HepG2 (cell line): ENCODE data around the gene NTF3. TPM values are rescaled to one million over a fixed set of nuclear protein-coding genes. Genes with fewer than 3 reads are reported as not detected.

Experiments used
- ATAC-seq: fragments of 200-7000 bp; cut with Tn5 transposase; 3 replicates; pipeline ENCODE4 v1.9.1; 2020; ENCODE audit warnings: mild to moderate bottlenecking, moderate library complexity
- BruUV-seq: library from RNA; stranded (reverse); fragments of 400-500 nt; replicated peaks from 2 replicates; lab custom pipeline; 2021; lab: Mats Ljungman, UMichigan
- CTCF ChIA-PET: fragments of 300-600 bp; formaldehyde crosslinking; extraction: SDS; loops from one replicate; lab custom pipeline; 2021; ENCODE audit warnings: low total read pairs, inconsistent platforms, low intra/inter-chr PET ratio; lab: Yijun Ruan, JAX
- POLR2A ChIA-PET: fragments of 350-600 bp; sonication (Branson Sonifier 250); formaldehyde crosslinking; loops from one replicate; lab custom pipeline; 2020; ENCODE audit warnings: antibody characterized with exemption, inconsistent platforms; lab: Yijun Ruan, JAX
- DNase-seq: peaks from one replicate; pipeline ENCODE4 v3.0.0-alpha.2; 2015; ENCODE audit warnings: low spot score
- FAIRE-seq: peaks from 3 replicates; lab custom pipeline; 2011; peaks lifted over from hg19 to GRCh38; lab: Jason Lieb, UNC
- H2AFZ ChIP-seq: one replicate; pipeline ENCODE4 v1.6.1; 2011; ENCODE audit warnings: low read length, inconsistent platforms
- H3K27ac ChIP-seq: fragments of 300-600 bp; 3 replicates; pipeline ENCODE4 v1.8.0; 2011; ENCODE audit warnings: mixed run types, mild to moderate bottlenecking, mixed read lengths, low read length, inconsistent platforms; ENCODE audit not compliant: insufficient read depth; ENCODE audit errors: extremely low read length
- H3K27me3 ChIP-seq, 2 experiments: fragments of 200-600 bp in 1 of 2; 2 replicates in 1 of 2; 3 replicates in 1 of 2; pipeline versions ENCODE4 v1.6.0 to v1.8.0; 2011; ENCODE audit warnings: low read length in 2 of 2, mild to moderate bottlenecking in 2 of 2, moderate library complexity in 2 of 2, inconsistent platforms in 1 of 2; ENCODE audit not compliant: insufficient read depth in 2 of 2, control insufficient read depth in 1 of 2
- H3K36me3 ChIP-seq, 2 experiments: fragments of 200-600 bp in 1 of 2; replicated peaks in 1 of 2; 2 replicates in 1 of 2; 3 replicates in 1 of 2; pipeline versions ENCODE4 v1.5.1 to v1.8.0; 2011; ENCODE audit warnings: low read length in 2 of 2, inconsistent platforms in 1 of 2; ENCODE audit not compliant: insufficient read depth in 2 of 2, control insufficient read depth in 1 of 2
- H3K4me1 ChIP-seq: 2 replicates; pipeline ENCODE4 v1.5.1; 2012; ENCODE audit warnings: low read length, inconsistent platforms; ENCODE audit not compliant: insufficient read depth
- H3K4me2 ChIP-seq: 2 replicates; pipeline ENCODE4 v1.6.0; 2011; ENCODE audit warnings: low read depth, low read length, inconsistent platforms
- H3K4me3 ChIP-seq, 3 experiments: fragments of 200-600 bp in 1 of 3; sonication (generic), shearing (Covaris generic) in 1 of 3; replicated peaks in 1 of 3; 2 replicates each; pipeline ENCODE4 v1.5.1; 2011 to 2016; ENCODE audit warnings: low read length in 3 of 3, inconsistent platforms in 2 of 3, low read depth in 2 of 3, mild to moderate bottlenecking in 2 of 3, control low read depth in 1 of 3, mixed read lengths in 1 of 3; ENCODE audit not compliant: insufficient read depth in 1 of 3
- H3K79me2 ChIP-seq: one replicate; pipeline ENCODE4 v1.6.1; 2011; ENCODE audit warnings: low read length, inconsistent platforms; ENCODE audit not compliant: insufficient read depth
- H3K9ac ChIP-seq: 2 replicates; pipeline ENCODE4 v1.6.0; 2011; ENCODE audit warnings: mild to moderate bottlenecking, low read depth, low read length, inconsistent platforms; ENCODE audit not compliant: insufficient read depth
- H3K9me3 ChIP-seq: 2 replicates; pipeline ENCODE4 v1.5.1; 2012; ENCODE audit warnings: mild to moderate bottlenecking, low read length
- H4K20me1 ChIP-seq: 2 replicates; pipeline ENCODE4 v1.6.0; 2011; ENCODE audit warnings: inconsistent platforms, mild to moderate bottlenecking, low read length, moderate library complexity; ENCODE audit not compliant: insufficient read depth
- CEBPG ChIP-seq: IDR thresholded peaks from 2 replicates; pipeline ENCODE4 v1.6.1; 2016
- CENPT ChIP-seq: sonication (generic); formaldehyde crosslinking; IDR thresholded peaks from 2 replicates; pipeline ENCODE4 v1.8.0; 2022; ENCODE audit warnings: low read depth, mild to moderate bottlenecking, moderate library complexity, missing genetic modification reagents
- EHMT2 ChIP-seq: fragments of 200-600 bp; sonication (generic); IDR thresholded peaks from 2 replicates; pipeline ENCODE4 v1.7.0; 2017; ENCODE audit warnings: antibody characterized with exemption, low read depth, low read length, borderline replicate concordance
- GLI4 ChIP-seq: sonication (generic); formaldehyde crosslinking; IDR thresholded peaks from 2 replicates; pipeline ENCODE4 v1.5.1; 2020; ENCODE audit warnings: missing genetic modification reagents, mild to moderate bottlenecking, moderate library complexity, borderline replicate concordance
- KLF16 ChIP-seq, 2 experiments: sonication (generic) in 1 of 2; formaldehyde crosslinking in 1 of 2; IDR thresholded peaks; 2 replicates each; pipeline versions ENCODE4 v1.6.1 to v1.8.0; 2016 to 2023; ENCODE audit warnings: missing genetic modification reagents in 2 of 2, missing compliant biosample characterization in 1 of 2
- RELA ChIP-seq: sonication (generic); formaldehyde crosslinking; IDR thresholded peaks from 2 replicates; pipeline ENCODE4 v1.4.0; 2020; ENCODE audit warnings: missing genetic modification reagents
- RNF2 ChIP-seq: fragments of 450-650 bp; conservative IDR thresholded peaks from 2 replicates; pipeline ENCODE4 v1.6.1; 2016; ENCODE audit warnings: low read depth
- ZNF672 ChIP-seq: sonication (generic); formaldehyde crosslinking; IDR thresholded peaks from 2 replicates; pipeline ENCODE4 v1.8.1; 2022; ENCODE audit warnings: missing genetic modification reagents
- ZSCAN12 ChIP-seq: sonication (generic); formaldehyde crosslinking; IDR thresholded peaks from 2 replicates; pipeline ENCODE4 v1.9.0; 2021; ENCODE audit warnings: mild to moderate bottlenecking, missing genetic modification reagents
- ZSCAN25 ChIP-seq: sonication (generic); formaldehyde crosslinking; IDR thresholded peaks from 2 replicates; pipeline ENCODE4 v1.8.0; 2022; ENCODE audit warnings: mild to moderate bottlenecking, missing genetic modification reagents
- in situ Hi-C: cut with HindIII; loops from 2 replicates; pipeline ENCODE4 v1.10.0; 2017; ENCODE audit warnings: low pct_unique_long_range_greater_than_20kb; ENCODE audit not compliant: extremely low pct_ligation_motif_present
- intact Hi-C: fragments of 100-400 bp; cut with micrococcal nuclease; formaldehyde crosslinking; loops from one replicate; pipeline ENCODE4 v1.10.0; 2022; ENCODE audit not compliant: unreplicated experiment
- polyA plus RNA-seq, 8 experiments: library from polyadenylated mRNA; depleted of rRNA in 3 of 8; stranded (reverse) in 7 of 8; unstranded in 1 of 8; fragments of >200 nt; fragmentation: Illumina TruSeq in 4 of 8; extraction: Trizol in 4 of 8; gene quantifications; 2 replicates each; pipeline versions ENCODE4 v1.2.1 to v1.2.3, GENCODE V29; 2011 to 2016; ENCODE audit warnings: low read depth in 4 of 8, missing spikeins in 1 of 8, mixed read lengths in 1 of 8; ENCODE audit not compliant: insufficient read depth in 1 of 8
- total RNA-seq, 5 experiments: library from RNA; depleted of rRNA; stranded (reverse); fragments of >200 nt; fragmentation: Illumina TruSeq; extraction: Trizol; gene quantifications; 2 replicates each; pipeline ENCODE4 v1.2.3, GENCODE V29; 2016; ENCODE audit warnings: low read depth in 1 of 5
- TF ChIP-seq, protein P1 (sequence below): sonication (generic); formaldehyde crosslinking; IDR thresholded peaks from 2 replicates; pipeline ENCODE4 v1.9.0; 2022; ENCODE audit warnings: missing genetic modification reagents, mild to moderate bottlenecking, borderline replicate concordance
- TF ChIP-seq, protein P2 (sequence below): sonication (generic); formaldehyde crosslinking; IDR thresholded peaks from 2 replicates; pipeline ENCODE4 v1.8.0; 2022; ENCODE audit warnings: mild to moderate bottlenecking, missing genetic modification reagents, borderline replicate concordance
- TF ChIP-seq, protein P3 (sequence below): sonication (generic); formaldehyde crosslinking; IDR thresholded peaks from 2 replicates; pipeline ENCODE4 v1.5.1; 2020; ENCODE audit warnings: missing genetic modification reagents, mild to moderate bottlenecking, borderline replicate concordance
- TF ChIP-seq, protein P4 (sequence below): sonication (generic); formaldehyde crosslinking; IDR thresholded peaks from 2 replicates; pipeline ENCODE4 v1.4.0; 2020; ENCODE audit warnings: missing genetic modification reagents

NTF3 gene
- total and polyA plus RNA-seq, 2 of the 13 experiments (the other 11 are each of a cell fraction or from before 2014, with no cell fraction given): not detected

DNA sequence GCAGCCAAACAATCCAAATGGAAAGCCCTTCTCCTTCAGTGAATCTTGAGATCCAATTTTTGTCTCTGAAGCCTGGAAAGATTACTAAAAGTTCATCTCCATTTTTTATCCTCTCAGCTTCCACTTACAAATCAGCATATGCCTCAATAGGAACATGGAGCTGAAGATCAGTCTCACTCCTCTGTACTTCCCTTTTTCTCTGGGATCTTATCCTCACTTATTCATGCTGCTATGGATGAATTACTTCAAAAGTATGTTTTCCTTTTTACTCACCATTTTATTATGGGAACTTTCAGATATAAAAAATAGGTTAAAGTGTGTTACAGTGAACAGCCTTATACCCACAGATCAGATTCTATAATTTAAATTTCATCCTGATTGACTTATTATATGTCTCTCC, 14.4 kb upstream of the NTF3 start:
- no TSS peak for BruUV-seq
- intact Hi-C loops: no loop called here
- DNase-seq (no peak), FAIRE-seq (no peak), ATAC-seq (no peak)
- H3K4me2 ChIP-seq: no peak overlapping the region
- ChIA-PET POLR2A (no interaction called here), CTCF (no interaction called here)
- no peaks in the 10 kb centered on the region for H3K4me1 ChIP-seq
- no peaks in the 10 kb centered on the region for H3K36me3 ChIP-seq
- no peaks in the 10 kb centered on the region for H4K20me1 ChIP-seq
- H3K9ac ChIP-seq: no peak overlapping the region
- H3K79me2 ChIP-seq: no peaks in the 10 kb centered on the region
- H3K9me3 ChIP-seq: no peaks in the 10 kb centered on the region
- no peak overlapping the region for H2AFZ ChIP-seq
- in situ Hi-C loops: no loop called here
- no peak overlapping the region for H3K27ac ChIP-seq
- H3K4me3 ChIP-seq: no peak overlapping the region
- H3K27me3 ChIP-seq: no peaks in the 10 kb centered on the region
- TF ChIP-seq, protein P1, sequence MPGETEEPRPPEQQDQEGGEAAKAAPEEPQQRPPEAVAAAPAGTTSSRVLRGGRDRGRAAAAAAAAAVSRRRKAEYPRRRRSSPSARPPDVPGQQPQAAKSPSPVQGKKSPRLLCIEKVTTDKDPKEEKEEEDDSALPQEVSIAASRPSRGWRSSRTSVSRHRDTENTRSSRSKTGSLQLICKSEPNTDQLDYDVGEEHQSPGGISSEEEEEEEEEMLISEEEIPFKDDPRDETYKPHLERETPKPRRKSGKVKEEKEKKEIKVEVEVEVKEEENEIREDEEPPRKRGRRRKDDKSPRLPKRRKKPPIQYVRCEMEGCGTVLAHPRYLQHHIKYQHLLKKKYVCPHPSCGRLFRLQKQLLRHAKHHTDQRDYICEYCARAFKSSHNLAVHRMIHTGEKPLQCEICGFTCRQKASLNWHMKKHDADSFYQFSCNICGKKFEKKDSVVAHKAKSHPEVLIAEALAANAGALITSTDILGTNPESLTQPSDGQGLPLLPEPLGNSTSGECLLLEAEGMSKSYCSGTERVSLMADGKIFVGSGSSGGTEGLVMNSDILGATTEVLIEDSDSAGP (CRISPR knock-in tag): no peak
- TF ChIP-seq, protein P2, sequence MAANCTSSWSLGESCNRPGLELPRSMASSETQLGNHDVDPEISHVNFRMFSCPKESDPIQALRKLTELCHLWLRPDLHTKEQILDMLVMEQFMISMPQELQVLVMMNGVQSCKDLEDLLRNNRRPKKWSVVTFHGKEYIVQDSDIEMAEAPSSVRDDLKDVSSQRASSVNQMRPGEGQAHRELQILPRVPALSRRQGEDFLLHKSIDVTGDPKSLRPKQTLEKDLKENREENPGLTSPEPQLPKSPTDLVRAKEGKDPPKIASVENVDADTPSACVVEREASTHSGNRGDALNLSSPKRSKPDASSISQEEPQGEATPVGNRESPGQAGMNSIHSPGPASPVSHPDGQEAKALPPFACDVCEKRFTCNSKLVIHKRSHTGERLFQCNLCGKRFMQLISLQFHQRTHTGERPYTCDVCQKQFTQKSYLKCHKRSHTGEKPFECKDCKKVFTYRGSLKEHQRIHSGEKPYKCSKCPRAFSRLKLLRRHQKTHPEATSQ (CRISPR knock-in tag): no peak
- TF ChIP-seq ZNF672 (CRISPR knock-in tag) (no peak), EHMT2 (no peak), ZSCAN12 (CRISPR knock-in tag) (no peak), RNF2 (no peak), ZSCAN25 (CRISPR knock-in tag) (no peak), GLI4 (CRISPR knock-in tag) (no peak), CENPT (CRISPR knock-in tag) (no peak), KLF16 (CRISPR knock-in tag; IDR thresholded peaks at IDR 0.05) (no peak), CEBPG (CRISPR knock-in tag) (no peak), RELA (no peak)
- TF ChIP-seq, protein P3, sequence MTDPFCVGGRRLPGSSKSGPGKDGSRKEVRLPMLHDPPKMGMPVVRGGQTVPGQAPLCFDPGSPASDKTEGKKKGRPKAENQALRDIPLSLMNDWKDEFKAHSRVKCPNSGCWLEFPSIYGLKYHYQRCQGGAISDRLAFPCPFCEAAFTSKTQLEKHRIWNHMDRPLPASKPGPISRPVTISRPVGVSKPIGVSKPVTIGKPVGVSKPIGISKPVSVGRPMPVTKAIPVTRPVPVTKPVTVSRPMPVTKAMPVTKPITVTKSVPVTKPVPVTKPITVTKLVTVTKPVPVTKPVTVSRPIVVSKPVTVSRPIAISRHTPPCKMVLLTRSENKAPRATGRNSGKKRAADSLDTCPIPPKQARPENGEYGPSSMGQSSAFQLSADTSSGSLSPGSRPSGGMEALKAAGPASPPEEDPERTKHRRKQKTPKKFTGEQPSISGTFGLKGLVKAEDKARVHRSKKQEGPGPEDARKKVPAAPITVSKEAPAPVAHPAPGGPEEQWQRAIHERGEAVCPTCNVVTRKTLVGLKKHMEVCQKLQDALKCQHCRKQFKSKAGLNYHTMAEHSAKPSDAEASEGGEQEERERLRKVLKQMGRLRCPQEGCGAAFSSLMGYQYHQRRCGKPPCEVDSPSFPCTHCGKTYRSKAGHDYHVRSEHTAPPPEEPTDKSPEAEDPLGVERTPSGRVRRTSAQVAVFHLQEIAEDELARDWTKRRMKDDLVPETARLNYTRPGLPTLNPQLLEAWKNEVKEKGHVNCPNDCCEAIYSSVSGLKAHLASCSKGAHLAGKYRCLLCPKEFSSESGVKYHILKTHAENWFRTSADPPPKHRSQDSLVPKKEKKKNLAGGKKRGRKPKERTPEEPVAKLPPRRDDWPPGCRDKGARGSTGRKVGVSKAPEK (CRISPR knock-in tag): no peak
- TF ChIP-seq, protein P4, sequence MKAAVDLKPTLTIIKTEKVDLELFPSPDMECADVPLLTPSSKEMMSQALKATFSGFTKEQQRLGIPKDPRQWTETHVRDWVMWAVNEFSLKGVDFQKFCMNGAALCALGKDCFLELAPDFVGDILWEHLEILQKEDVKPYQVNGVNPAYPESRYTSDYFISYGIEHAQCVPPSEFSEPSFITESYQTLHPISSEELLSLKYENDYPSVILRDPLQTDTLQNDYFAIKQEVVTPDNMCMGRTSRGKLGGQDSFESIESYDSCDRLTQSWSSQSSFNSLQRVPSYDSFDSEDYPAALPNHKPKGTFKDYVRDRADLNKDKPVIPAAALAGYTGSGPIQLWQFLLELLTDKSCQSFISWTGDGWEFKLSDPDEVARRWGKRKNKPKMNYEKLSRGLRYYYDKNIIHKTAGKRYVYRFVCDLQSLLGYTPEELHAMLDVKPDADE (CRISPR knock-in tag): no peak
